ENCODE results near the gene SPSB4. TPM values are rescaled to one million over a fixed set of nuclear protein-coding genes. Genes with fewer than 3 reads are reported as not detected.

SPSB4 gene
- total RNA-seq, 1 donor from 2014 or later: not detected

DNA sequence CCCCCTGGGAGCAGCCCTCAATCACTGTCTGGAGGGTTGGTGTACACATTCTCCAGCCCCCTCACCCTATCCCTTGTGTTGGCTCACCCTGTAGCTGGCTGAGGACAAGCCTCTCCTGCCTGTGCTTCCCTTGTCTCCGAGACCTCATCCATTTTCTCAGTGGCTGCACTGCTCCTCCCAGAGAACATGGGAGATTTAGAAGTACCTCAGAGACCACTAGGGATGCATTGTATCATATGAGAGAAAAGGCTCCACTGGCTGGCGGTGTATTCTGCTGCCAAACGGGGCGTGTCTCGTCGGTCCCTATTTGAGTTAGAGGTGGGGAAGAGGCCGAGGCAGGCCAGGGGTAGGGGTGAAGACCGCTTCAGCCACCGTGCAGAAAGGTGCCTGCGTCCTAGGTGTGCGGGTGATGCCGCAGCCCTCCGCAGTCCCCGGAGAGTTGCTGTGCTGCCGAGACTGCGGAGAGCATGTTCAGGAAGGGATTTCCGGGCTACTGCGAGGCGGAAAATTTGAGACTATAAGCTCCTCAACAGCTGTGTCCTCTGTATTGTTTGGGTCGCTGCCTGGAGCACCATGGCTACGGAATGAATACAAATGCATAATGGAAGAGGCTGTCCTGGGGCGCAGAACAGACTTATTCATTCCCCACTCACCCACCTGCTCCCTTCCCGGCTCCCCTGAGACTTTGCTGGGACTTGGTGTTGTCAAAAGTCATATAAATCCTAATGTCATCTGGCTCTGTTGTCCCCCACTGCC lies 43.8 kb downstream of the SPSB4 start:
- Histone ChIP-seq H3K9me3 (no peaks in the 10 kb centered on the region), H3K27ac (peak overlapping the region; percentile 63 to 73), H3K27me3 (no peaks in the 10 kb centered on the region), H3K4me3 (peak overlapping the region; percentile 15 to 46), H3K4me1 (peaks cover 3 to 27% of the 10 kb centered on the region in 2 donors), H3K36me3 (no peaks in the 10 kb centered on the region)
- intact Hi-C loops (cut with DNase I): loop anchor here (2.0 to 5.0 kb wide), 2 partner anchors 16 to 43 kb away; partner anchors contain the start of gene SPSB4
- peak; percentile 52 to 93 for DNase-seq (ENCODE audit: low spot score in 2 of 2)
- no peak for TF ChIP-seq CTCF (IDR thresholded peaks at IDR 0.05)

DNA sequence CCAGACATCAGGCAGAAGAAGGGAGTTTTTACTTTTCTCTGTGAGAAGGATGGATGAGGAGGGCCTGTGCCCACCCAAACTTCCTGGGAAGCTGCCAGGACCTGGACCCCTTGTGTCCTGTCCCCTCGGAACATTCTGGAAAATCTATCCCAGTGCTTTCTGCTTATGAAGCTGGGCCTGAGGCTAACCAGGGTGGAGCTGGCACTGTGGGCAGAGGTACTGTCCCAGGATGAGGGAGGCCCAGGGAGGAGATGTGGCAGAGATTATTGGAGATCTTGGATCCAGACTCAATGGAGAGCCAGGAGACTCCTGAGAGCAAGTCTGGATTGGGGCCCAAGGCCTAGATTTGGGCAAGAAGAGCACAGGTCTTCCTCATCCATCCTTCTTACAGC lies 44.4 kb downstream of the SPSB4 start:
- no peak for TF ChIP-seq CTCF (IDR thresholded peaks at IDR 0.05)
- H3K9me3 ChIP-seq: no peaks in the 10 kb centered on the region
- no peaks in the 10 kb centered on the region for H3K36me3 ChIP-seq
- peak overlapping the region; percentile 63 to 73 for H3K27ac ChIP-seq
- peaks cover 3 to 27% of the 10 kb centered on the region in 2 donors for H3K4me1 ChIP-seq
- intact Hi-C loops (cut with DNase I): loop anchor here (2.0 kb wide), 1 partner anchor 15 kb away; no protein-coding TSS in a partner anchor
- no peak overlapping the region for H3K4me3 ChIP-seq
- no peaks in the 10 kb centered on the region for H3K27me3 ChIP-seq
- DNase-seq (ENCODE audit: low spot score in 2 of 2): no peak

DNA sequence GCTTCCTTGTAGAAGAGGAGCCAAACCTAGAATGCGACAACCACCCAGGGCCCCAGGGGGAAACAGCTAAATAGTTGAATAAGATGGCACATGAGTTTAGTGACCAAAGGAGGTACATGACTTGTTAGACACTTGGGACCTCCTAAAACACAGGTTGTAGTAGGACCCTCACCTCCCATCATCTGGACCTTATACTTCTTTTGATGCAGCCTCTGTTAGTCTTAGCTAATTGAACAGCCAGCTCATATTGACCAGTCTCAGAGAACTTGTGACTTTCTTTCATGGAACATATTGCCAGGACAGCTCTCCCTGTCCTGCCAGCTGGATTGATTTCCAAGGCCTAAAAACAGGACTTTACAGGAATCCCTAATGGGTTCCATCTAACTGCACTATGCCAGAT lies 45.0 kb downstream of the SPSB4 start:
- no peak for TF ChIP-seq CTCF (IDR thresholded peaks at IDR 0.05)
- peak overlapping the region; percentile 63 to 73 for H3K27ac ChIP-seq
- no peaks in the 10 kb centered on the region for H3K9me3 ChIP-seq

GRCh38 chr3:141096981-141097380 lies 45.8 kb downstream of the SPSB4 start:
- no peak overlapping the region for H3K4me3 ChIP-seq
- H3K27me3 ChIP-seq: no peaks in the 10 kb centered on the region
- H3K4me1 ChIP-seq: peaks cover 3 to 27% of the 10 kb centered on the region in 2 donors
- H3K9me3 ChIP-seq: no peaks in the 10 kb centered on the region
- no peak overlapping the region for H3K27ac ChIP-seq
- DNase-seq (ENCODE audit: low spot score in 2 of 2): no peak
- no peaks in the 10 kb centered on the region for H3K36me3 ChIP-seq
- no peak for TF ChIP-seq CTCF (IDR thresholded peaks at IDR 0.05)
- intact Hi-C loops (cut with DNase I): no loop called here

More for the DNA sequence above, 45.0 kb downstream of the SPSB4 start:
- Histone ChIP-seq H3K27me3 (no peaks in the 10 kb centered on the region), H3K36me3 (no peaks in the 10 kb centered on the region), H3K4me3 (no peak overlapping the region), H3K4me1 (peaks cover 3 to 27% of the 10 kb centered on the region in 2 donors)
- intact Hi-C loops (cut with DNase I): no loop called here
- DNase-seq (ENCODE audit: low spot score in 2 of 2): no peak

- no peaks in the 10 kb centered on the region for H3K36me3 ChIP-seq
- no peak for TF ChIP-seq CTCF (IDR thresholded peaks at IDR 0.05)
- H3K4me3 ChIP-seq: no peak overlapping the region
- H3K27me3 ChIP-seq: no peaks in the 10 kb centered on the region
- DNase-seq (ENCODE audit: low spot score in 2 of 2): no peak
- peaks cover 0 to 8% of the 10 kb centered on the region in 2 donors for H3K4me1 ChIP-seq
- H3K27ac ChIP-seq: no peak overlapping the region
- no peaks in the 10 kb centered on the region for H3K9me3 ChIP-seq
- intact Hi-C loops (cut with DNase I): no loop called here
Observed at GRCh38 chr3:141100112-141100511, 49.0 kb downstream of the SPSB4 start.
